GM19238 (cell line): ENCODE data around the gene CD81.
"Not testable (repeated sequence)": the region's sequence is repeated elsewhere in the genome, so short reads cannot be mapped to it uniquely, and the experiment has no call there.

Experiments used
- DNase-seq: peaks from one replicate; pipeline ENCODE4 v3.0.0; 2011; ENCODE audit warnings: low spot score; ENCODE audit not compliant: insufficient read length

The CD81 gene, protein sequence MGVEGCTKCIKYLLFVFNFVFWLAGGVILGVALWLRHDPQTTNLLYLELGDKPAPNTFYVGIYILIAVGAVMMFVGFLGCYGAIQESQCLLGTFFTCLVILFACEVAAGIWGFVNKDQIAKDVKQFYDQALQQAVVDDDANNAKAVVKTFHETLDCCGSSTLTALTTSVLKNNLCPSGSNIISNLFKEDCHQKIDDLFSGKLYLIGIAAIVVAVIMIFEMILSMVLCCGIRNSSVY

GRCh38 chr11:2376751-2377451 is at the start of gene CD81:
Gene CD81, plus strand, starts transcription at chr11:2377310. Its CDS starts 240 bp downstream, at chr11:2377550.
- DNase-seq, result peak; percentile 65

GRCh38 chr11:2328021-2328420 is 49.1 kb upstream of the CD81 start:
- no peak for DNase-seq

GRCh38 chr11:2328656-2329354 is 48.3 kb upstream of the CD81 start:
- no peak for DNase-seq

DNA sequence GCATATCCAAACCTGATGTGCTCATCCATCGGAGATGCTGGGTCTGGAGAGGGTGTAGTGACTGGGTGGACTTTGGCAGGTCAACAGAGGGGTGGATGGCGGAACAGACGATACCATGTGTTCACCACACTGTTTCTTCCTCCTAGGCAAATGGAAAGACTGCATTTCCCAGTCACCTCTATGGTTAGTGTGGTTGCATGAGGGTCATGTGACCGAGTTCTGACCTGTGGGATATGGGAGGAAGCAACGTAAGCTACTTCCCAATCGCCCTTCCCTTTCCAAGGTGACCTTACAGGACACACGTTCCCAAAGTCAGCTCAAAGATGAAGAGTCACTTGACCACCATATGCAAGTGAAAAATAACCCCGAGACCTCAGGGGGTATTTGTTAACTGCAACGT is 47.6 kb upstream of the CD81 start:
- no peak for DNase-seq

- no peak for DNase-seq
These were observed 46.4 kb upstream of the CD81 start for GRCh38 chr11:2330696-2331095.

GRCh38 chr11:2331404-2331803 is 45.7 kb upstream of the CD81 start:
- DNase-seq, result no peak

DNA sequence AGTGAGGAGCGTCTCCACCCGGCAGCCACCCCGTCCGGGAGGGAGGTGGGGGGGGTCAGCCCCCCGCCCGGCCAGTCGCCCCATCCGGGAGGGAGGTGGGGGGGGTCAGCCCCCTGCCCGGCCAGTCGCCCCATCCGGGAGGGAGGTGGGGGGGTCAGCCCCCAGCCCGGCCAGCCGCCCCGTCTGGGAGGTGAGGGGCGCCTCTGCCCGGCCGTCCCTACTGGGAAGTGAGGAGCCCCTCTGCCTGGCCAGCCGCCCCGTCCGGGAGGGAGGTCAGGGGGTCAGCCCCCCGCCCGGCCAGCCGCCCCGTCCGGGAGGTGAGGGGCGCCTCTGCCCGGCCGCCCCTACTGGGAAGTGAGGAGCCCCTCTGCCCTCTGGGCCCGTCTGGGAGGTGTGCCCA is 44.5 kb upstream of the CD81 start:
- not testable (repeated sequence) for DNase-seq

GRCh38 chr11:2333486-2334205 is 43.5 kb upstream of the CD81 start:
- DNase-seq, result not testable (repeated sequence)

DNA sequence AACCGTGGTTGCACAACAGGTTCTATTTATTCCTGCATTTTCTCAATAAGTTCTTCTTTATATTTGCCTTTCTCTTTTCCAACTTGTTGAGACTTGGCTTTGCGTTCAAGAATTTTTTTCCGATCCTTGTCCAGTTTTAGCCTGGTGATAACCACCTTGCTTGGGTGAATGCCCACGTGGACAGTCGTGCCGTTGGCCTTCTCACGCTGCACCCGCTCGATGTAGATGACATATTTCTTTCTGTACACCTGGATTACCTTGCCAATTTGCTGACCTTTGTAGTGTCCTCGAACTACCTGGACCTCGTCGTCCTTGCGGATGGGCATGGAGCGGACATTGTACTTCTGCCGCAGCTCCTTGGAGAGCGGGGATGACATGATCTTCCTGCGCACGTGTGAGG is 41.8 kb upstream of the CD81 start:
- not testable (repeated sequence) for DNase-seq

DNA sequence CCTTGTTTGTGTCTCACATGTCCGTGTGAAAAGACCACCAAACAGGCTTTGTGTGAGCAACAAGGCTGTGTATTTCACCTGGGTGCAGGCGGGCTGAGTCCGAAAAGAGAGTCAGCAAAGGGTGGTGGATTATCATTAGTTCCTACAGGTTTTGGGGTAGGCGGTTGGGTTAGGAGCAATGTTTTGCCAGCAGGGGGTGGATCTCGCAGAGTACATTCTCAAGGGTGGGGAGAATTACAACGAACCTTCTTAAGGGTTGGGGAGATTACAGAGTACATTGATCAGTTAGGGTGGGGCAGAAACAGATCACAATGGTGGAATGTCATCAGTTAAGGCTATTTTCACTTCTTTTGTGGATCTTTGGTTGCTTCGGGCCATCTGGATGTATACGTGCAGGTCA is 38.4 kb upstream of the CD81 start:
- DNase-seq, result not testable (repeated sequence)

DNA sequence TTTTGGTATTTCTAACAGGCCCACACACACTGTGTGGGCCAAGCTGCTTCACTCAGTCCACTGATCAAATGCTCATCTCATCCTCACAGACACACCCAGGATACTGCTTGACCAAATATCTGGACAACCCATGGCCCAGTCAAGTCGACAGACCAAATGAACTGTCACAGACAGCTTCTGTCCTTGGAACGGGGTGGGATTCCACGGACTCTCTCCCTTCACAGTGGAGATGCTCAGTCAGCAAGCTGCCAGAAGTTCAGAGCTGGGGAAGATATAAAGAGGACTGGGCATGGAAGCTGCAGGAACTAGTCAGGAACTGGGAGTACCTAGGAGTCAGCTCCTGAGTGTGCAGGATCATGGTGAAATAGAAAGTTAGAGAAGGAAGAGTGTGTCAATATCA is 34.6 kb upstream of the CD81 start:
- no peak for DNase-seq

DNA sequence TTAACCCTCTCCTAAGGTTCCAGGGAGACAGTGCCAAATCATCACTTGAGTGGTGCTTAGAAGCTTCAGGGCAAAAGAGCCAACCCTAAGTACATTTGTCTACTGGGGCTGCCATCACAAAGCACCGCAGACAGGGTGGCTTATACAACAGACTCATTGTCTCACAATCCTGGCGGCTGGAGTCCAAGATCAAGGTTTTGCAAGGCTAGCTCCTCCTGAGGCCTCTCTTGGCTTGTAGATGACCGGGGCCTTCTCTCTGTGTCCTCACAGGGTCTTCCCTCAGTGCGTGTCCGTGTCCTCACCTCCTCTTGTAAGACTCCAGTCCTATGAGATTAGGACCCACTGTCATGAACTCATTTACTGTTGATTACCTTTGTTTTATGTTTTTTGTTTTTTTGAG is 34.1 kb upstream of the CD81 start:
- no peak for DNase-seq

- DNase-seq, result no peak
These were observed 33.6 kb upstream of the CD81 start for GRCh38 chr11:2343502-2343901.

- DNase-seq, result no peak
These were observed 32.1 kb upstream of the CD81 start for GRCh38 chr11:2345050-2345449.

DNA sequence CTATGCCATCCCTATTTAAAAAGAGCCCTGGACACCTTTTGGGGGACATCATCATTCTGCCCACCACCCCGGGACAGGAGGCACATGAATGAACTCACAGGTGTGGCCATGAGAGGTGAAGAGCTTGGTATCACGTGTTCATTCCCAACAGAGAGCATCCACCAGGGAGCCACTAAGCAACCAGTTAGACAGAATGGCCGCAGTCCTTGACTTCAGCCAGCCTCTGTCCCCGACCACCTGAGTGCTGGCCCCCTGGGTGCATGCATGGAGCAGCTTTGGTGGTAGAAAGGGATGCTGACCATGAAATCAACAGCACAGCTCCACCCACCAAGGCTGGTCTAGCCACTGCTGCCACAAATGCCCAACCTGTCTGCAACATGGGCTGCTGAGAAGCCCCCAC is 31.1 kb upstream of the CD81 start:
- no peak for DNase-seq

DNA sequence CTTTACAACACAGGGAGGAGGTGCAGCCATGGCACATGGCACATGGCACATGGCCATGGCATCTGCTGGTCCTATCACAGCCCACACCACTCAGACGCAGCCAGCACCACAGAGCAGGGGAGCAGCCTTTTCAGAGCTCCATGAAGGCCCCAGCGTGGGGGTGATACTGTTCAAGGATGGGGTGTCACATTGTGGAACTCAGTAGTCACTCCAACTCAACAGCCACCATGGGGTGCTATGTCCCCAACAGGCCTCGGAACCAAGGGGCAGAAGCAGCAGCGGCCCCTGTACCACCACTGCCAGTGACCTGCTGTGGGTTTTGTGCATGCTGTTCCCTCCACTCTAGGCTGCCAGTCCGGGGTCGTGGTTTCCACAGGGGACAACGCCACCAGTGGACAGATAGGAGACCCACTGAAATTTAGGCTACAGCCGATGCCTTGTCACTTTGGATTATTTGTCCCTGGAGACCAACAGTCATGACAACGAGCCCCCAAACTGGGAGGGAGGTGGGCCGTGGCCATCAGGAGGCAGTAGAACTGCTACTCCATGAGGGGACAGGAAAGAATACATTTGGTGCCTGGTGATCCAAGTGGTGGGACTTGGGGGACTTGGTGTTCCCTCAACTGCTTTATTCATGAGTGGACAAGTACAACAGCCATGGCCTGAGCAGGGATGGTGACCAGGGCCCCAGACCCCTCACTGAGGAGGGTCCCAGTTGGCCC is 30.4 kb upstream of the CD81 start:
- no peak for DNase-seq

DNA sequence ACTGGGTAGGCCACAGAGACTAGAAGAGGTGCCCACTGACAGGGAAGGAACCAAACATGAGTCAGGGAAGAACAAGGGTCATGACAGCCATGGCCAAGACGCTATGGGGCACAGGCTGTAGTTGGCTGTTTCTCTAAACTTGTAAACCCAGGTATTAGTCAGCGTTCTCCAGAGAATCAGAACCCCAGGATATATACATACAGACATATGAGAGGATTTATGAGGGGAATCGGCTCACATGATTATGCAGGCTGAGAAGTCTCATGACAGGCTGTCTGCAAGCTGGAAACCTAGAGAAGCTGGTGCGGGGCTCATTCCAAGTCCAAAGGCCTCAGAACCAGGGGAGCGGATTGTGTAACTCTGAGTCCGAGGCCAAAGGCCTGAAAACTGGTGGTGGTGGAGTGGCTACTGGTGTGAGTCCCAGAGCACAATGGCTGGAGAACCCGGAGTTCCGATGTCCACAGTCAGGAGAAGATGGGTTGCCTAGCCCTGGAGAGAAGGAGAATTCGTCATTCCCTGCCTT is 29.7 kb upstream of the CD81 start:
- DNase-seq, result no peak

GRCh38 chr11:2348986-2349385 is 28.1 kb upstream of the CD81 start:
- no peak for DNase-seq

DNA sequence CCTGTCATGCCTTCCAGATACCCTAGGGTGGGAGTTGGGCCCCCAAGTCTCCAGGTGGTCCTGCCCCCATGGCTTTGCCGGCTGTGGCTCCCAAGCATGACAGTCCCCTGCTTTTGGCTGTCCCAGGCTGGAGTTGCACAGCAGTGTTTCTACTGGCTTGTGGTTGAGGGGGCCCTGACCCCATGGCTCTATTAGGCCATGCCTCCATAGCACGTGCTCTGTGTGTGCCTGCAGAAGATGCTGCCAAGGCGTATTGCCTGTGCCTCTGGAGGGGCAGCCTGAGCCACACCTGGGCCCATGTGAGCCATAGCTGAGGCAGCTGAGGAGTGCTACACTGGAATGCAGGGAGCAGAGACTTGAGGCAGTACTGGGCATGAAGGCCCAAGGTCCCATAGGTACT is 25.4 kb upstream of the CD81 start:
- DNase-seq, result no peak

DNA sequence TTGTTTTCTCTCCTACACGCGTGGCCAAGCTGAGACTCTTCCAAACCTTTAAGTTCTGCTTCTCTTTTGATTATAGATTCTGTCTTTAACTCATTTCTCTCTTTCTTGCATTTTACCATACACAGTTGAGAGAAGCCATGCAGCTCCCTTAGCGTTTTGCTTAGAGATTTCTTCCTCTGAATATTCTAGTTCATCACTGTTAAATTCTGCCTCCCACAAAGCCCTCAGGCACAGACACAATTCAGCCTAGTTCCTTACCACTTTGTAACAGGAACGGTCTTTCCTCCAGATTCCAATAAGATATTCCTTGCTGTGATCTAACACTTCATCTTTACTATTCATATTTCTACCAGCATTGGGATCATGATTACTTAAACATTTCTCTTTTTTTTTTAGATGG is 24.7 kb upstream of the CD81 start:
- no peak for DNase-seq

GRCh38 chr11:2355000-2355644 is 22.0 kb upstream of the CD81 start:
- no peak for DNase-seq
